Heart left ventricle (tissue), 16 donors: ENCODE data around the gene MAP3K5. TPM values are rescaled to one million over a fixed set of nuclear protein-coding genes. Genes with fewer than 3 reads are reported as not detected.
"Not testable (repeated sequence)": the region's sequence is repeated elsewhere in the genome, so short reads cannot be mapped to it uniquely, and the experiment has no call there.

Experiments used
- ATAC-seq, 4 donors: fragments of 200-7000 bp; cut with Tn5 transposase; one replicate each; pipeline ENCODE4 v1.9.1; 2020 to 2022; ENCODE audit warnings: moderate library complexity in 4 of 4, mild to moderate bottlenecking in 3 of 4, moderate number of reproducible peaks in 1 of 4
- DNase-seq, 5 donors: peaks; one replicate each; pipeline ENCODE4 v3.0.0-alpha.2; 2020
- H3K27ac ChIP-seq, 12 donors: fragments of 200-600 bp; sonication (generic) in 4 of 12; one replicate each; pipeline versions ENCODE4 v1.5.0 to v1.8.0; 2016 to 2022; ENCODE audit warnings: mild to moderate bottlenecking in 2 of 12
- H3K27me3 ChIP-seq, 9 donors: fragments of 200-600 bp; sonication (generic) in 2 of 9; one replicate each; pipeline versions ENCODE4 v1.5.1 to v1.8.0; 2016 to 2022; ENCODE audit warnings: mild to moderate bottlenecking in 3 of 9
- H3K36me3 ChIP-seq, 9 donors: fragments of 200-600 bp; sonication (generic) in 2 of 9; one replicate each; pipeline versions ENCODE4 v1.5.0 to v1.8.0; 2018 to 2022; ENCODE audit warnings: mild to moderate bottlenecking in 2 of 9
- H3K4me1 ChIP-seq, 12 donors: fragments of 200-600 bp; sonication (generic) in 4 of 12; one replicate each; pipeline versions ENCODE4 v1.5.0 to v1.8.0; 2016 to 2022; ENCODE audit warnings: mild to moderate bottlenecking in 3 of 12
- H3K4me3 ChIP-seq, 12 donors: fragments of 200-600 bp; sonication (generic) in 4 of 12; one replicate each; pipeline versions ENCODE4 v1.5.0 to v1.8.0; 2017 to 2022; ENCODE audit warnings: mild to moderate bottlenecking in 9 of 12, moderate library complexity in 4 of 12
- H3K9me3 ChIP-seq, 12 donors: fragments of 200-600 bp; sonication (generic) in 4 of 12; one replicate each; pipeline versions ENCODE4 v1.5.0 to v1.8.0; 2016 to 2022; ENCODE audit warnings: mild to moderate bottlenecking in 1 of 12
- POLR2A ChIP-seq, 2 donors: fragments of 450-650 bp; IDR thresholded peaks; one replicate each; pipeline ENCODE4 v1.6.1; 2017; ENCODE audit warnings: antibody characterized with exemption in 2 of 2, mild to moderate bottlenecking in 2 of 2, moderate library complexity in 2 of 2
- WGBS, 4 donors: extraction: QIAGEN DNeasy Blood & Tissue Kit in 2 of 4; methylation state at CpG; one replicate each; pipeline versions ENCODE4 v1.1.5 to v1.1.7; 2013 to 2018; 5-methylcytosine and 5-hydroxymethylcytosine counted together
- intact Hi-C, 10 donors: fragments of 100-400 bp; cut with DNase I; formaldehyde crosslinking; loops; one replicate each; pipeline versions ENCODE4 v1.11.1 to v1.14.2; 2022
- polyA plus RNA-seq, 2 donors: library from polyadenylated mRNA; stranded (reverse); fragments of 200-250 nt; gene quantifications; one replicate each; pipeline ENCODE4 v1.2.3, GENCODE V29; 2013
- total RNA-seq, 9 donors: library from RNA; depleted of rRNA in 2 of 9; stranded (reverse); fragments of >200 nt in 2 of 9; fragmentation: NEBNext Ultra II Directional in 3 of 9; extraction: Animal tissue kit (Norgen Biotek cat#: 25700) in 3 of 9; gene quantifications; one replicate each; pipeline versions ENCODE4 v1.1.0 to v1.2.4, GENCODE V29; 2016 to 2023
- TF ChIP-seq, protein P1 (sequence below), 12 donors: fragments of 200-600 bp; sonication (generic) in 4 of 12; IDR thresholded peaks; one replicate each; pipeline versions ENCODE4 v1.5.0 to v1.8.0; 2018 to 2022; ENCODE audit warnings: antibody characterized with exemption in 12 of 12, mild to moderate bottlenecking in 5 of 12
- donor health status: ischemic (EF 13 %, LVEDD 7.1; RV severe dilation, severe dysfunction).
- donor health status: healthy with polysubstance abuse.
- donor health status: DM: no; HTN: yes; CAD: no.
- donor health status: DM: no; HTN: no; CAD: no.
- donor health status: ischemic (EF 25% LVEDD 6.9; RV normal size, moderate dysfunction).
- donor health status: ischemic (EF 25% LVEDD 5.7; RV mildly dilated, moderate dysfunction).
- donor health status: healthy.
- donor health status: DM: yes; HTN: yes; CAD: no.
- donor health status: ischemic (EF 35%, LVEDD 5.7; RV mildly dilated, moderate dysfunction).
- donor health status: nonischemic (EF 11% LVEDD 7.7; RV severe dilation, severe dysfunction).
- donor health status: DM: yes; HTN: yes; CAD: no.
- donor health status: PGD.
- donor health status: ischemic (EF 29% LVEDD 5.4; RV normal size, mild dysfunction).
- donor health status: nonischemic (EF 23%, LVEDD 6.1; RV moderate dilation, normal function).

Gene MAP3K5
- total and polyA plus RNA-seq, 11 donors, result 7.1 to 34.1 (median 27.8) TPM

DNA sequence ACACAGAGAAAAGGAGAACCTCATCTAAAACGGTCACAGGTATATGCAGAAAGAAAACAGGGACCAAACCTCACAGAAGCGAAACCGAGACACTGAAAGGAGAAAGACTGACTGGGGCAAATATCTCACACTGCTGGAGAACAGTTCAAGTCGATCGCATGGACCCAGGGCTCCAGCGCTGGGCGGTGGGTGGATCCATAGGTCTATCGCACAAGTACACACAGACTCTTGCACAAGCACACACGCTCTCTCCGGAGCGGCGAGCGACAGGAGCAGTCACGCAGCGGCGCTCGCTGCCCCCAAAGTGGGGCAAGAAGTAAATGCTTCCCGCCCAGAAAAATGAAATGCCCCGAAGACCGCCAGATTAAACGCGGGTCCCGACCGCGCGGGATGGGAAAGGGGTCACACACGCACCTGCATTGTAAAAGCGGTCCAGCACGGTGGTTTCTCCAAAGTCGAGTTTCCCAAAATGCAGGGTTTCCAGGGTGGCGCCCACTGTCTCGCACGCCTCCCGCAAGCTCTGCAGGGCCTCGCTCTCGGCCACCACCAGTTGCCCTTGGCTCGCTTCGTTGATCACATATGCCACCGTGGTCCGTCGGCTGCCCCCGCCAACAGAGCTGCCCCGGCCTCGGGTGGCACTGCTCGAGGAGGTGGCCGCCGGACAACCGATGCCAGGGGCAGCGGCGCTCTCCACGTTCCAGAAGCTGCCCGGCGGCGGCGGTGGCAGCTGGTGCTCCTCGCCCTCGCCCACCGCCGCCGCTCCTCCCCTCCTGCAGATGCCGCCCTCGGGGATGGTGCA is 782 bp downstream of the MAP3K5 start:
- Histone ChIP-seq H3K27me3 (no peaks in the 10 kb centered on the region), H3K4me1 (peaks cover 0 to 50% (median 23%) of the 10 kb centered on the region in 12 donors), H3K4me3 (peak overlapping the region; percentile 29 to 94 (median 78)), H3K9me3 (no peaks in the 10 kb centered on the region), H3K27ac (peak overlapping the region; percentile 84 to 98 (median 94)), H3K36me3 (no peaks in the 10 kb centered on the region)
- peak; percentile 34 to 61 (median 56) for ATAC-seq
- 1 to 3% (median 2%) methylated on average over 30 to 62 of the region's 62 CpGs for WGBS, 4 donors
- DNase-seq, result peak; percentile 46 to 76 (median 65)
- peak in 1 of 2 donors; percentile 41 for TF ChIP-seq POLR2A (IDR thresholded peaks at IDR 0.05)
- TF ChIP-seq, protein P1, sequence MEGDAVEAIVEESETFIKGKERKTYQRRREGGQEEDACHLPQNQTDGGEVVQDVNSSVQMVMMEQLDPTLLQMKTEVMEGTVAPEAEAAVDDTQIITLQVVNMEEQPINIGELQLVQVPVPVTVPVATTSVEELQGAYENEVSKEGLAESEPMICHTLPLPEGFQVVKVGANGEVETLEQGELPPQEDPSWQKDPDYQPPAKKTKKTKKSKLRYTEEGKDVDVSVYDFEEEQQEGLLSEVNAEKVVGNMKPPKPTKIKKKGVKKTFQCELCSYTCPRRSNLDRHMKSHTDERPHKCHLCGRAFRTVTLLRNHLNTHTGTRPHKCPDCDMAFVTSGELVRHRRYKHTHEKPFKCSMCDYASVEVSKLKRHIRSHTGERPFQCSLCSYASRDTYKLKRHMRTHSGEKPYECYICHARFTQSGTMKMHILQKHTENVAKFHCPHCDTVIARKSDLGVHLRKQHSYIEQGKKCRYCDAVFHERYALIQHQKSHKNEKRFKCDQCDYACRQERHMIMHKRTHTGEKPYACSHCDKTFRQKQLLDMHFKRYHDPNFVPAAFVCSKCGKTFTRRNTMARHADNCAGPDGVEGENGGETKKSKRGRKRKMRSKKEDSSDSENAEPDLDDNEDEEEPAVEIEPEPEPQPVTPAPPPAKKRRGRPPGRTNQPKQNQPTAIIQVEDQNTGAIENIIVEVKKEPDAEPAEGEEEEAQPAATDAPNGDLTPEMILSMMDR (IDR thresholded peaks at IDR 0.05), result no peak
- intact Hi-C loops, result loop anchor here in 9 of 10 donors (1.0 to 10.0 kb wide), 9 partner anchors 44 to 209 kb away; no protein-coding TSS in a partner anchor

DNA sequence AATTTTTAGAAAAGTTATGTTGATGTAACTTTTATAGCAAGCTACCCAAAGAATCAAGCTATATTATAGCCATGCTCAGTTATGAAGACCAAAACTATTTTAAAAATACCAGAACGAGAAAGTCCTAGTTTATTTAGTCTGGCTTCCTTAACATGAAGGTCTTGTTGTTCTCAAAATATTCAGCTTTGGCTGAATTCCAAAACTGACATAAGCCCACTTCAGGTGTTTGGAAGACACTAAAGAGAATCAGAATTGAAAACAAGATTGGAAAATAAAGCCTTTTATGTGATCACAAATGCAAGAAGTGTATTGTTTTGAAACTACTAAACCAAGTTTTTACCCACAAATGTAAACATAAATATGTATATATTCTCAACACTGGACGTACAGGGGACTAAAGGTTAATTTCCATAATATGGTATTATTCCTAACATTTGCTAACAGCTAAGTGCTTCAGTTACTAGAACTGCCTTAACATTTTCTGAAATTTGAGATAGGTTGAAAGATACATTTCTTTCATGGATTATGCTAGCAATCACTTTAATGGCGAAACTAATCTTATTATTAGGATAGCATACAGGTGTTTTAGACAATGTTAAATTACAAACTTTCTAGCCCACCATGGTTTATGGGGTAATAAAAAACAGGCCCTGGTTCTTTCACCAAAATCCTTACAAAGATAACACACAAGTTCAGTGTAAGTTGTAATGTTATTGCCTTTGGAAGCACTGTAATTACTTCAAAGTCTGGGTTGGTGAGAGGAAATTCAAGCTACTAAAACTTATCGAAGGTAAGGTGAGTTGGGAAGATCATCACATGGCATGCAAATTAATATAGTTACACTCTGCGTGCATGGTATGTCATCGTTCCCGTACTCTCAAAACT is 1.6 kb downstream of the MAP3K5 start:
- Histone ChIP-seq H3K9me3 (no peaks in the 10 kb centered on the region), H3K4me3 (peak overlapping the region; percentile 29 to 94 (median 78)), H3K27me3 (no peaks in the 10 kb centered on the region), H3K36me3 (no peaks in the 10 kb centered on the region), H3K27ac (peak overlapping the region; percentile 84 to 98 (median 94)), H3K4me1 (peaks cover 0 to 58% (median 30%) of the 10 kb centered on the region in 12 donors)
- WGBS, 4 donors, result 17 to 27% (median 22%) methylated on average over 7 of the region's 7 CpGs
- DNase-seq (no peak), ATAC-seq (no peak)
- intact Hi-C loops, result loop anchor here in 7 of 10 donors (5.0 to 10.0 kb wide), 6 partner anchors 43 to 208 kb away; no protein-coding TSS in a partner anchor
- TF ChIP-seq POLR2A (IDR thresholded peaks at IDR 0.05), result no peak
- TF ChIP-seq, protein P1 (IDR thresholded peaks at IDR 0.05), result no peak

DNA sequence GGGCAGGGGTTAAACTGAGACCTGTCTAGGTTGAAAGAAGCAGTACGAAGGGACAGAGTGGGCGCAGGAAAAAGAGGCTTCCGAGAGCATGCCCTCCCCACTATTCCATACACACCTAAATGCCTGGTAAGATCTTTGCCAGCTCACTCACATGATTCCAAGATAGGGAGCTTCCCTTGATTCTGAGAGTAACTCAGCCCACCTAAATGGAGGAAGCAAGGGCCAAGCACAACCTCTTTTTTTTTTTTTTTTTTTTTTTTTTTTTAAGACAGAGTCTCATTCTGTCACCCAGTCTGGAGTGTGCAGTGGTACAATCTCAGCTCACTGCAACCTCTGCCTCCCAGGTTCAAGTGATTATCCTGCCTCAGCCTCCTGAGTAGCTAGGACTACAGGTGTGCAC is 2.8 kb downstream of the MAP3K5 start:
- H3K9me3 ChIP-seq, DNase-seq, ATAC-seq, H3K36me3 ChIP-seq, H3K27me3 ChIP-seq: not testable (repeated sequence)
- peak overlapping the region in 3 of 12 donors; percentile 41 to 98 (median 82) for H3K27ac ChIP-seq
- intact Hi-C loops, result loop anchor here in 3 of 10 donors (5.0 to 10.0 kb wide), 2 partner anchors 37 to 75 kb away; no protein-coding TSS in a partner anchor
- peaks cover 0 to 70% (median 37%) of the 10 kb centered on the region in 12 donors for H3K4me1 ChIP-seq
- 66 to 70% (median 68%) methylated on average over 3 of the region's 3 CpGs for WGBS, 4 donors
- peak overlapping the region in 9 of 12 donors; percentile 14 to 94 (median 78) for H3K4me3 ChIP-seq

DNA sequence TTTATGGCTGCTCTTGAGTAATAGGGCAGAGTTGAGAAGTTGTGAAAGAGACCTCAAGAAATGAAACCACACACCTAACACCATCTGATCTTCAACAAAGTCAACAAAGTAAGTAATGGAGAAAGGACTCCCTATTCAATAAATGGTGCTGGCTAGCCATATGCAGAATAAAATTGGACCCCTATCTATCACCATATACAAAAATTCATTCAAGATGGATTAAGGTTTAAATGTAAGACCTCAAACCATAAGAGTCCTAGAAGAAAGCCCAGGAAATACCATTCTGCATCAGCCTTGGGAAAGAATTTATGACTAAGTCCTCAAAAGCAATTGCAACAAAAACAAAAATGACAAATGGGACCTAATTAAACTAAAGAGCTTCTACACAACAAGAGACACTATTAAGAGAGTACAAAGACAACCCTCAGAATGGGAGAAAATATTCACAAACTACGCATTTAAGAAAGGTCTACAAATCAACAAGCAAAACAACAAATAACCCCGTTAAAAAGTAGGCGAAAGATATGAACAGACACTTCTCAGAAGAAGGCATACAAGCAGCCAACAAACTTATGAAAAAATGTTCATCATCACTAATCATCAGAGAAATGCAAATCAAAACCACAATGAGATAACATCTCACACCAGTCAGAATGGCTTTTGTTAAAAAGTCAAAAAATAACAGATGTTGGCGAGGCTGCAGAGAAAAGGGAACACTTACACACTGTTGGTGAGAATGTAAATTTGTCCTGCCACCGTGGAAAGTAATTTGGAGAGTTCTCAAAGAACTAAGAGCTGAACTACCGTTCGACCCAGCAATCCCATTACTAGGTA is 4.0 kb downstream of the MAP3K5 start:
- Histone ChIP-seq H3K27me3 (no peaks in the 10 kb centered on the region), H3K27ac (peak overlapping the region in 2 of 12 donors; percentile 24 to 82), H3K4me1 (peaks cover 0 to 77% (median 44%) of the 10 kb centered on the region in 12 donors), H3K9me3 (no peaks in the 10 kb centered on the region), H3K36me3 (no peaks in the 10 kb centered on the region), H3K4me3 (peak overlapping the region in 2 of 12 donors; percentile 73 to 78)
- 69 to 77% (median 74%) methylated on average over 7 of the region's 7 CpGs for WGBS, 4 donors
- no peak for ATAC-seq
- intact Hi-C loops, result loop anchor here in 3 of 10 donors (5.0 to 10.0 kb wide), 2 partner anchors 36 to 73 kb away; no protein-coding TSS in a partner anchor
- no peak for DNase-seq
- TF ChIP-seq, protein P1 (IDR thresholded peaks at IDR 0.05), result no peak
- no peak for TF ChIP-seq POLR2A (IDR thresholded peaks at IDR 0.05)
